ENCODE measurements around the gene USP31.

DNA sequence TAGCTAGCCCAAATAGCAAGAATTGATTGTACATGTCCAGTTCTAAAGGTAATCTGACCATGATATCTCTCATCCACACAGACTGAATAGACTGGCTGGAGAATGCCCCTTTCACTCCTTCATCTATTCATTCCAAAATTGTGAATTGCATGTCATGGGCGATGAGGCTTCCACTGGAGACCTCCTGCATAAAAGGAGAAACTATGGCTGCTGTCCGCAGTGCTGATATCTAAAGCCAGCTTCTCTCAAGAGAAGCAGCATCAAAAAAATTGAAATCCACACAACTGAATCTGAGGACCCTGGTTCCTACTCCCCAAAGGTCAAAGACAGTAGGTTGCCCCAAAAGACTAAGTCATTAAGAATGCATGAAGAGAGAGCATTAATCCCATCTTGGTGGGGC lies 25.4 kb upstream of the USP31 start:
- no peak for TF ChIP-seq RAD21 (IDR thresholded peaks at IDR 0.05; ENCODE audit: low read depth)
- TF ChIP-seq EGR1 (IDR thresholded peaks at IDR 0.05) = no peak
- TF ChIP-seq ZBTB7A (IDR thresholded peaks at IDR 0.05; ENCODE audit: low read depth) = no peak
- TF ChIP-seq, protein P1, sequence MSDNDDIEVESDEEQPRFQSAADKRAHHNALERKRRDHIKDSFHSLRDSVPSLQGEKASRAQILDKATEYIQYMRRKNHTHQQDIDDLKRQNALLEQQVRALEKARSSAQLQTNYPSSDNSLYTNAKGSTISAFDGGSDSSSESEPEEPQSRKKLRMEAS (IDR thresholded peaks at IDR 0.05) = no peak
- TF ChIP-seq CREB1 (IDR thresholded peaks at IDR 0.05; ENCODE audit: low read depth) = no peak
- no peak for TF ChIP-seq CEBPB (IDR thresholded peaks at IDR 0.05)
- TF ChIP-seq, protein P2, sequence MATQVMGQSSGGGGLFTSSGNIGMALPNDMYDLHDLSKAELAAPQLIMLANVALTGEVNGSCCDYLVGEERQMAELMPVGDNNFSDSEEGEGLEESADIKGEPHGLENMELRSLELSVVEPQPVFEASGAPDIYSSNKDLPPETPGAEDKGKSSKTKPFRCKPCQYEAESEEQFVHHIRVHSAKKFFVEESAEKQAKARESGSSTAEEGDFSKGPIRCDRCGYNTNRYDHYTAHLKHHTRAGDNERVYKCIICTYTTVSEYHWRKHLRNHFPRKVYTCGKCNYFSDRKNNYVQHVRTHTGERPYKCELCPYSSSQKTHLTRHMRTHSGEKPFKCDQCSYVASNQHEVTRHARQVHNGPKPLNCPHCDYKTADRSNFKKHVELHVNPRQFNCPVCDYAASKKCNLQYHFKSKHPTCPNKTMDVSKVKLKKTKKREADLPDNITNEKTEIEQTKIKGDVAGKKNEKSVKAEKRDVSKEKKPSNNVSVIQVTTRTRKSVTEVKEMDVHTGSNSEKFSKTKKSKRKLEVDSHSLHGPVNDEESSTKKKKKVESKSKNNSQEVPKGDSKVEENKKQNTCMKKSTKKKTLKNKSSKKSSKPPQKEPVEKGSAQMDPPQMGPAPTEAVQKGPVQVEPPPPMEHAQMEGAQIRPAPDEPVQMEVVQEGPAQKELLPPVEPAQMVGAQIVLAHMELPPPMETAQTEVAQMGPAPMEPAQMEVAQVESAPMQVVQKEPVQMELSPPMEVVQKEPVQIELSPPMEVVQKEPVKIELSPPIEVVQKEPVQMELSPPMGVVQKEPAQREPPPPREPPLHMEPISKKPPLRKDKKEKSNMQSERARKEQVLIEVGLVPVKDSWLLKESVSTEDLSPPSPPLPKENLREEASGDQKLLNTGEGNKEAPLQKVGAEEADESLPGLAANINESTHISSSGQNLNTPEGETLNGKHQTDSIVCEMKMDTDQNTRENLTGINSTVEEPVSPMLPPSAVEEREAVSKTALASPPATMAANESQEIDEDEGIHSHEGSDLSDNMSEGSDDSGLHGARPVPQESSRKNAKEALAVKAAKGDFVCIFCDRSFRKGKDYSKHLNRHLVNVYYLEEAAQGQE (IDR thresholded peaks at IDR 0.05; ENCODE audit: low read depth) = peak; percentile 91
